Measurements from ENCODE around the gene MYH6. TPM values are rescaled to one million over a fixed set of nuclear protein-coding genes. Genes with fewer than 3 reads are reported as not detected.

MYH6 gene
- total and polyA plus RNA-seq, 4 donors, result 0.05 to 0.17 (median 0.06) TPM; not detected in 1

GRCh38 chr14:23371865-23372264 is 36.2 kb downstream of the MYH6 start:
- DNase-seq (ENCODE audit: low spot score), result no peak

GRCh38 chr14:23370221-23370620 is 37.9 kb downstream of the MYH6 start:
- Histone ChIP-seq H3K9ac (ENCODE audit: low read depth in 1 of 2, low read length in 2 of 2) (no peak overlapping the region), H3K9me3 (ENCODE audit: control insufficient read depth in 4 of 4, low read length in 3 of 4) (no peaks in the 10 kb centered on the region), H3K27me3 (ENCODE audit: control insufficient read depth in 4 of 4, insufficient read depth in 4 of 4, low read length in 3 of 4) (peaks cover 0 to 2% (median 0%) of the 10 kb centered on the region in 4 donors), H3K27ac (ENCODE audit: low read depth in 1 of 2, low read length in 2 of 2) (no peak overlapping the region), H3K36me3 (ENCODE audit: control insufficient read depth in 4 of 4, insufficient read depth in 3 of 4, low read depth in 1 of 4, low read length in 3 of 4) (no peaks in the 10 kb centered on the region), H3K4me1 (ENCODE audit: control insufficient read depth in 4 of 4, insufficient read depth in 4 of 4, low read length in 3 of 4) (peaks cover 0 to 8% (median 6%) of the 10 kb centered on the region in 4 donors), H3K4me3 (ENCODE audit: low read depth in 1 of 3, low read length in 3 of 3) (no peak overlapping the region)
- 53% methylated on average over 1 of the region's 1 CpG for WGBS
- no peak for TF ChIP-seq NR2F2 (IDR thresholded peaks at IDR 0.05)
- TF ChIP-seq TAF1 (conservative IDR thresholded peaks at IDR 0.05), result no peak
- no peak for TF ChIP-seq SP1 (IDR thresholded peaks at IDR 0.05)
- TF ChIP-seq HNF4G (IDR thresholded peaks at IDR 0.05), result no peak
- TF ChIP-seq GABPA (IDR thresholded peaks at IDR 0.05 in 1 of 2, conservative IDR thresholded peaks at IDR 0.05 in 1 of 2), result no peak
- no peak for TF ChIP-seq MAX (IDR thresholded peaks at IDR 0.05)
- TF ChIP-seq RXRA (IDR thresholded peaks at IDR 0.05), result no peak
- no peak for TF ChIP-seq HNF4A (conservative IDR thresholded peaks at IDR 0.05)
- no peak for TF ChIP-seq ATF3 (IDR thresholded peaks at IDR 0.05)
- no peak for TF ChIP-seq ZBTB33 (IDR thresholded peaks at IDR 0.05)
- TF ChIP-seq EGR1 (IDR thresholded peaks at IDR 0.05; ENCODE audit: low read depth in 2 of 2), result no peak
- TF ChIP-seq FOXA1 (IDR thresholded peaks at IDR 0.05), result no peak
- no peak for DNase-seq (ENCODE audit: low spot score)

More at GRCh38 chr14:23371865-23372264, 36.2 kb downstream of the MYH6 start:
- no peak overlapping the region for H3K27ac ChIP-seq (ENCODE audit: low read depth in 1 of 2, low read length in 2 of 2)
- H3K4me1 ChIP-seq (ENCODE audit: control insufficient read depth in 4 of 4, insufficient read depth in 4 of 4, low read length in 3 of 4), result no peaks in the 10 kb centered on the region
- H3K4me3 ChIP-seq (ENCODE audit: low read depth in 1 of 3, low read length in 3 of 3), result no peak overlapping the region
- 83% methylated on average over 1 of the region's 1 CpG for WGBS
- no peak overlapping the region for H3K9ac ChIP-seq (ENCODE audit: low read depth in 1 of 2, low read length in 2 of 2)
- TF ChIP-seq FOXA1 (IDR thresholded peaks at IDR 0.05) (no peak), HNF4A (conservative IDR thresholded peaks at IDR 0.05) (no peak), EGR1 (IDR thresholded peaks at IDR 0.05; ENCODE audit: low read depth in 2 of 2) (no peak), ATF3 (IDR thresholded peaks at IDR 0.05) (no peak), SP1 (IDR thresholded peaks at IDR 0.05) (no peak), MAX (IDR thresholded peaks at IDR 0.05) (no peak), RXRA (IDR thresholded peaks at IDR 0.05) (no peak), GABPA (IDR thresholded peaks at IDR 0.05 in 1 of 2, conservative IDR thresholded peaks at IDR 0.05 in 1 of 2) (no peak)
- no peaks in the 10 kb centered on the region for H3K9me3 ChIP-seq (ENCODE audit: control insufficient read depth in 4 of 4, low read length in 3 of 4)
- no peaks in the 10 kb centered on the region for H3K27me3 ChIP-seq (ENCODE audit: control insufficient read depth in 4 of 4, insufficient read depth in 4 of 4, low read length in 3 of 4)
- no peaks in the 10 kb centered on the region for H3K36me3 ChIP-seq (ENCODE audit: control insufficient read depth in 4 of 4, insufficient read depth in 3 of 4, low read depth in 1 of 4, low read length in 3 of 4)

- no peak overlapping the region for H3K9ac ChIP-seq (ENCODE audit: low read depth in 1 of 2, low read length in 2 of 2)
- TF ChIP-seq ZBTB33 (IDR thresholded peaks at IDR 0.05) (no peak), RAD21 (IDR thresholded peaks at IDR 0.05) (no peak), FOXA1 (IDR thresholded peaks at IDR 0.05) (no peak), TAF1 (conservative IDR thresholded peaks at IDR 0.05) (no peak), MAX (IDR thresholded peaks at IDR 0.05) (no peak)
- peak overlapping the region; percentile 25 to 52 for H3K27ac ChIP-seq (ENCODE audit: low read depth in 1 of 2, low read length in 2 of 2)
- no peaks in the 10 kb centered on the region for H3K9me3 ChIP-seq (ENCODE audit: control insufficient read depth in 4 of 4, low read length in 3 of 4)
- no peak for DNase-seq (ENCODE audit: low spot score)
- H3K4me3 ChIP-seq (ENCODE audit: low read depth in 1 of 3, low read length in 3 of 3), result peak overlapping the region in 1 of 3 donors; percentile 37
- H3K27me3 ChIP-seq (ENCODE audit: control insufficient read depth in 4 of 4, insufficient read depth in 4 of 4, low read length in 3 of 4), result peaks cover 0 to 8% (median 6%) of the 10 kb centered on the region in 4 donors
- H3K36me3 ChIP-seq (ENCODE audit: control insufficient read depth in 4 of 4, insufficient read depth in 3 of 4, low read depth in 1 of 4, low read length in 3 of 4), result no peaks in the 10 kb centered on the region
- WGBS, result 30% methylated on average over 34 of the region's 34 CpGs
- H3K4me1 ChIP-seq (ENCODE audit: control insufficient read depth in 4 of 4, insufficient read depth in 4 of 4, low read length in 3 of 4), result peaks cover 2 to 12% (median 9%) of the 10 kb centered on the region in 4 donors
Measured at GRCh38 chr14:23366426-23366921, 41.6 kb downstream of the MYH6 start.

Measured in liver (tissue), 9 donors.